Psoas muscle (tissue), 8 donors: ENCODE measurements around the gene IRF7. TPM values are rescaled to one million over a fixed set of nuclear protein-coding genes. Genes with fewer than 3 reads are reported as not detected.

ENCODE experiments used
- ATAC-seq, 4 donors: fragments of 200-7000 bp; cut with Tn5 transposase; one replicate each; pipeline ENCODE4 v1.9.1; 2020; ENCODE audit warnings: moderate library complexity in 3 of 4, mild to moderate bottlenecking in 2 of 4
- DNase-seq, 2 donors: peaks; one replicate each; pipeline ENCODE4 v3.0.0-alpha.2; 2020
- H3K27ac ChIP-seq: fragments of 200-600 bp; one replicate; pipeline ENCODE4 v1.8.0; 2022
- H3K27me3 ChIP-seq, 3 donors: fragments of 200-600 bp in 1 of 3; one replicate each; pipeline versions ENCODE4 v1.6.1 to v1.8.0; 2013 to 2022; ENCODE audit warnings: low read length in 2 of 3, mild to moderate bottlenecking in 2 of 3, moderate library complexity in 1 of 3; ENCODE audit not compliant: insufficient read depth in 3 of 3
- H3K36me3 ChIP-seq, 2 donors: fragments of 200-600 bp in 1 of 2; one replicate each; pipeline versions ENCODE4 v1.6.1 to v1.8.0; 2013 to 2022; ENCODE audit warnings: low read depth in 1 of 2, mild to moderate bottlenecking in 1 of 2, moderate library complexity in 1 of 2; ENCODE audit not compliant: insufficient read depth in 1 of 2
- H3K4me1 ChIP-seq: fragments of 200-600 bp; one replicate; pipeline ENCODE4 v1.8.0; 2022
- H3K4me3 ChIP-seq: fragments of 200-600 bp; one replicate; pipeline ENCODE4 v1.8.0; 2022; ENCODE audit warnings: mild to moderate bottlenecking
- H3K9me3 ChIP-seq: fragments of 200-600 bp; one replicate; pipeline ENCODE4 v1.8.0; 2022
- CTCF ChIP-seq: fragments of 200-600 bp; IDR thresholded peaks from one replicate; pipeline ENCODE4 v1.8.0; 2022; ENCODE audit warnings: antibody characterized with exemption
- WGBS, 3 donors: extraction: QIAGEN DNeasy Blood & Tissue Kit; methylation state at CpG; one replicate each; pipeline versions ENCODE4 v1.1.6 to v1.1.7; 2013; 5-methylcytosine and 5-hydroxymethylcytosine counted together
- intact Hi-C, 2 donors: fragments of 100-400 bp; cut with DNase I; formaldehyde crosslinking; loops; one replicate each; pipeline versions ENCODE4 v1.11.0 to v1.14.2; 2022
- polyA plus RNA-seq, 3 donors: library from polyadenylated mRNA; stranded (reverse); fragments of 200-250 nt; gene quantifications; one replicate each; pipeline ENCODE4 v1.2.3, GENCODE V29; 2013
- total RNA-seq, 4 donors: library from RNA; stranded (reverse); fragmentation: NEBNext Ultra II Directional in 2 of 4; extraction: Animal tissue kit (Norgen Biotek cat#: 25700) in 2 of 4; gene quantifications; one replicate each; pipeline versions ENCODE4 v1.2.1 to v1.2.4, GENCODE V29; 2021 to 2023
- donor health status: healthy with polysubstance abuse.
- donor health status: DM: no; HTN: no; CAD: no; lungs with moderate emphysema.
- donor health status: Bipolar disorder and iron deficiency.
- donor health status: healthy.
- donor health status: DM: yes; HTN: yes; CAD: no.
- donor health status: DM: no; HTN: no; CAD: no.
- donor health status: DM: no; HTN: no; CAD: no.
- donor health status: DM: yes; HTN: yes; CAD: no.

Gene IRF7
- total and polyA plus RNA-seq, 7 donors, result 7.5 to 23.1 (median 12.9) TPM

- Histone ChIP-seq H3K4me1 (peaks cover 47% of the 10 kb centered on the region), H3K27me3 (no peaks in the 10 kb centered on the region), H3K27ac (peak overlapping the region; percentile 97), H3K36me3 (peaks cover 0 to 14% of the 10 kb centered on the region in 2 donors), H3K4me3 (peak overlapping the region; percentile 98), H3K9me3 (no peaks in the 10 kb centered on the region)
- DNase-seq, result no peak
- no peak for ATAC-seq
- no peak for TF ChIP-seq CTCF
- WGBS, 3 donors, result 53 to 64% (median 56%) methylated on average over 6 of the region's 6 CpGs
- intact Hi-C loops, result loop anchor here (2.0 to 10.0 kb wide), 3 partner anchors 33 to 117 kb away; partner anchors contain the start of genes DEAF1 (in 1 of the 2), SCT (in 1 of the 2) and TMEM80 (in 1 of the 2)
Observed at GRCh38 chr11:577611-577894, 38.2 kb downstream of the IRF7 start.

GRCh38 chr11:576811-577610, 38.7 kb downstream of the IRF7 start:
- 4 to 7% (median 5%) methylated on average over 23 to 44 of the region's 48 CpGs for WGBS, 3 donors
- H3K4me1 ChIP-seq, result peaks cover 47% of the 10 kb centered on the region

GRCh38 chr11:575996-576768, 39.6 kb downstream of the IRF7 start, which contains the start of gene PHRF1:
Gene PHRF1 (plus strand): TSS chr11:576470. CDS start chr11:581513, 5,043 bp downstream.
- TF ChIP-seq CTCF, result no peak
- Histone ChIP-seq H3K9me3 (no peaks in the 10 kb centered on the region), H3K36me3 (peaks cover 0 to under 1% of the 10 kb centered on the region in 2 donors), H3K27ac (peak within 1 kb of the TSS; percentile 97), H3K4me3 (peak within 1 kb of the TSS; percentile 98), H3K27me3 (no peaks in the 10 kb centered on the region), H3K4me1 (peaks cover 47% of the 10 kb centered on the region)
- DNase-seq (peak; percentile 96 to 99), ATAC-seq (peak; percentile 92 to 95 (median 93))
- intact Hi-C loops, result loop anchor here (2.0 to 10.0 kb wide), 3 partner anchors 35 to 119 kb away; partner anchors contain the start of genes DEAF1 (in 1 of the 2), SCT (in 1 of the 2) and TMEM80 (in 1 of the 2)
- 0 to 1% (median 0%) methylated on average over 30 to 94 of the region's 99 CpGs for WGBS, 3 donors

More at GRCh38 chr11:576811-577610, 38.7 kb downstream of the IRF7 start:
- intact Hi-C loops, result loop anchor here (2.0 to 10.0 kb wide), 3 partner anchors 34 to 118 kb away; partner anchors contain the start of genes DEAF1 (in 1 of the 2), SCT (in 1 of the 2) and TMEM80 (in 1 of the 2)
- ATAC-seq (no peak), DNase-seq (no peak)
- H3K9me3 ChIP-seq, result no peaks in the 10 kb centered on the region
- H3K27ac ChIP-seq, result peak overlapping the region; percentile 97
- TF ChIP-seq CTCF, result no peak
- peaks cover 0 to 9% of the 10 kb centered on the region in 2 donors for H3K36me3 ChIP-seq
- no peaks in the 10 kb centered on the region for H3K27me3 ChIP-seq
- H3K4me3 ChIP-seq, result peak overlapping the region; percentile 98

GRCh38 chr11:575313-575995, 40.3 kb downstream of the IRF7 start:
- 1 to 3% (median 1%) methylated on average over 32 to 81 of the region's 81 CpGs for WGBS, 3 donors
- Histone ChIP-seq H3K36me3 (no peaks in the 10 kb centered on the region), H3K9me3 (no peaks in the 10 kb centered on the region), H3K27me3 (no peaks in the 10 kb centered on the region), H3K4me1 (peaks cover 42% of the 10 kb centered on the region), H3K27ac (peak overlapping the region; percentile 71), H3K4me3 (peak overlapping the region; percentile 80)
- no peak for TF ChIP-seq CTCF
- DNase-seq (no peak), ATAC-seq (peak in 3 of 4 donors; percentile 1 to 70 (median 7))
- intact Hi-C loops, result loop anchor here (5.0 to 10.0 kb wide), 2 partner anchors 52 to 119 kb away; partner anchors contain the start of genes DEAF1 (in 1 of the 2), SCT (in 1 of the 2) and TMEM80 (in 1 of the 2)
